Fibroblast of lung (primary cell): ENCODE measurements around the gene GRID1. TPM values are rescaled to one million over a fixed set of nuclear protein-coding genes. Genes with fewer than 3 reads are reported as not detected.
"Not testable (repeated sequence)": the region's sequence is repeated elsewhere in the genome, so short reads cannot be mapped to it uniquely, and the experiment has no call there.

ENCODE experiments used
- DNase-seq, 2 donors: peaks; one replicate each; pipeline versions ENCODE4 v3.0.0 to v3.0.0-alpha.2; 2010; ENCODE audit warnings: low read depth in 2 of 2
- H2AFZ ChIP-seq: 2 replicates; pipeline ENCODE4 v1.5.1; 2012; ENCODE audit warnings: low read length, control low read depth, inconsistent platforms
- H3K27ac ChIP-seq: 2 replicates; pipeline ENCODE4 v1.5.1; 2011; ENCODE audit warnings: low read length, control low read depth; ENCODE audit not compliant: insufficient read depth
- H3K27me3 ChIP-seq: 2 replicates; pipeline ENCODE4 v1.5.1; 2011; ENCODE audit warnings: mild to moderate bottlenecking, low read length; ENCODE audit not compliant: control insufficient read depth, insufficient read depth
- H3K36me3 ChIP-seq: 2 replicates; pipeline ENCODE4 v1.5.1; 2011; ENCODE audit warnings: low read length; ENCODE audit not compliant: control insufficient read depth, insufficient read depth
- H3K4me1 ChIP-seq: 2 replicates; pipeline ENCODE4 v1.5.1; 2011; ENCODE audit warnings: low read length; ENCODE audit not compliant: control insufficient read depth, insufficient read depth; ENCODE audit errors: extremely low read depth
- H3K4me2 ChIP-seq: 2 replicates; pipeline ENCODE4 v1.5.1; 2011; ENCODE audit warnings: low read length, control low read depth; ENCODE audit not compliant: insufficient read depth; ENCODE audit errors: extremely low read depth
- H3K4me3 ChIP-seq, 4 experiments: fragments of 200-600 bp in 1 of 4; sonication (generic) in 1 of 4; replicated peaks in 1 of 4; 2 replicates each; pipeline ENCODE4 v1.5.1; 2011 to 2016; ENCODE audit warnings: low read length in 4 of 4, low read depth in 3 of 4, mild to moderate bottlenecking in 3 of 4, control low read depth in 2 of 4, inconsistent platforms in 1 of 4, mixed read lengths in 1 of 4; ENCODE audit not compliant: insufficient read depth in 1 of 4; ENCODE audit errors: control extremely low read depth in 1 of 4
- H3K79me2 ChIP-seq: 2 replicates; pipeline ENCODE4 v1.5.1; 2012; ENCODE audit warnings: mild to moderate bottlenecking, low read length, inconsistent platforms; ENCODE audit not compliant: control insufficient read depth, insufficient read depth
- H3K9ac ChIP-seq: 2 replicates; pipeline ENCODE4 v1.5.1; 2011; ENCODE audit warnings: mild to moderate bottlenecking, low read length, control low read depth; ENCODE audit not compliant: insufficient read depth
- H3K9me3 ChIP-seq: 2 replicates; pipeline ENCODE4 v1.5.1; 2012; ENCODE audit warnings: low read depth, low read length; ENCODE audit not compliant: control insufficient read depth, insufficient read depth
- H4K20me1 ChIP-seq: 2 replicates; pipeline ENCODE4 v1.5.1; 2011; ENCODE audit warnings: low read length; ENCODE audit not compliant: control insufficient read depth, insufficient read depth; ENCODE audit errors: extremely low read depth
- EZH2 ChIP-seq: IDR thresholded peaks from 2 replicates; pipeline ENCODE4 v1.5.1; 2012; ENCODE audit warnings: low read length, control low read depth, mild to moderate bottlenecking; ENCODE audit errors: missing control alignments
- polyA plus RNA-seq, 2 donors: library from polyadenylated mRNA; depleted of rRNA in 1 of 2; stranded (reverse) in 1 of 2; unstranded in 1 of 2; fragments of >200 nt; gene quantifications; 2 replicates each; pipeline ENCODE4 v1.2.1, GENCODE V29; 2011 to 2012; ENCODE audit warnings: missing spikeins in 1 of 2
- total RNA-seq: library from RNA; depleted of rRNA; stranded (reverse); fragments of >200 nt; gene quantifications from 2 replicates; pipeline ENCODE4 v1.2.1, GENCODE V29; 2014
- TF ChIP-seq, protein P1 (sequence below), 2 donors: IDR thresholded peaks in 1 of 2; conservative IDR thresholded peaks in 1 of 2; 1 replicate in 1 of 2; 2 replicates in 1 of 2; pipeline ENCODE4 v1.5.1; 2011 to 2012; ENCODE audit warnings: low read length in 2 of 2, control low read depth in 1 of 2, inconsistent platforms in 1 of 2, low read depth in 1 of 2, mild to moderate bottlenecking in 1 of 2

Gene GRID1
- total and polyA plus RNA-seq, 2 donors (not counting 1 experiment from before 2014, with no cell fraction given), result 0.03 to 0.33 TPM

DNA sequence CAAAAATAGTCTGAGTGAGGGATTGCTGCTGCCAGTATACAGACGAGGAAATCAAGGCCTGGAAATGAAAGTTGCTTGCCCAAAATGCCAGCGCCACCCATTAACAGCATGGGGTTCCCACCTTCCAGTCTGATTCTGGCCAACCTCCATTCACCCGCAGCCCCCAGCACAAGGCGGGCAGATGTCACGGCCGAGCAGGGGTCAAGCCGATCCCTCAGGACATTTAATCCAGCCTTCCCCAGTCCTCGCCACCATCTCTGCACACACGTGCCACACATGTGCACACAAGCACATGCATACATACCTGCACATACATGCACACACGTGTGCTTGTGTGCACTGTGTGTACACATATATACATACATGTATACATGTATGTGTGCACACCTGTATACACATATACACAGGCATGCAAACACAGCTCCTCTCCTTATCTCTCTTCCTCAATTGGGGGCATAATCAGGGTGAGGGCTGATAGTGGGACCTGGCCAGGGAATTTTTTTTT is 122.9 kb downstream of the GRID1 start:
- Histone ChIP-seq H3K9ac (no peak overlapping the region), H3K27ac (no peak overlapping the region), H3K4me1 (no peaks in the 10 kb centered on the region), H3K36me3 (no peaks in the 10 kb centered on the region), H2AFZ (no peak overlapping the region), H4K20me1 (no peaks in the 10 kb centered on the region), H3K79me2 (no peaks in the 10 kb centered on the region), H3K4me2 (no peak overlapping the region), H3K4me3 (no peak overlapping the region), H3K27me3 (no peaks in the 10 kb centered on the region), H3K9me3 (no peaks in the 10 kb centered on the region)
- no peak for DNase-seq
- no peak for TF ChIP-seq EZH2
- TF ChIP-seq, protein P1, sequence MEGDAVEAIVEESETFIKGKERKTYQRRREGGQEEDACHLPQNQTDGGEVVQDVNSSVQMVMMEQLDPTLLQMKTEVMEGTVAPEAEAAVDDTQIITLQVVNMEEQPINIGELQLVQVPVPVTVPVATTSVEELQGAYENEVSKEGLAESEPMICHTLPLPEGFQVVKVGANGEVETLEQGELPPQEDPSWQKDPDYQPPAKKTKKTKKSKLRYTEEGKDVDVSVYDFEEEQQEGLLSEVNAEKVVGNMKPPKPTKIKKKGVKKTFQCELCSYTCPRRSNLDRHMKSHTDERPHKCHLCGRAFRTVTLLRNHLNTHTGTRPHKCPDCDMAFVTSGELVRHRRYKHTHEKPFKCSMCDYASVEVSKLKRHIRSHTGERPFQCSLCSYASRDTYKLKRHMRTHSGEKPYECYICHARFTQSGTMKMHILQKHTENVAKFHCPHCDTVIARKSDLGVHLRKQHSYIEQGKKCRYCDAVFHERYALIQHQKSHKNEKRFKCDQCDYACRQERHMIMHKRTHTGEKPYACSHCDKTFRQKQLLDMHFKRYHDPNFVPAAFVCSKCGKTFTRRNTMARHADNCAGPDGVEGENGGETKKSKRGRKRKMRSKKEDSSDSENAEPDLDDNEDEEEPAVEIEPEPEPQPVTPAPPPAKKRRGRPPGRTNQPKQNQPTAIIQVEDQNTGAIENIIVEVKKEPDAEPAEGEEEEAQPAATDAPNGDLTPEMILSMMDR (conservative IDR thresholded peaks at IDR 0.05 in 1 of 2, IDR thresholded peaks at IDR 0.05 in 1 of 2; ENCODE audit: low read depth in 1 of 2, low read length in 2 of 2), result no peak

DNA sequence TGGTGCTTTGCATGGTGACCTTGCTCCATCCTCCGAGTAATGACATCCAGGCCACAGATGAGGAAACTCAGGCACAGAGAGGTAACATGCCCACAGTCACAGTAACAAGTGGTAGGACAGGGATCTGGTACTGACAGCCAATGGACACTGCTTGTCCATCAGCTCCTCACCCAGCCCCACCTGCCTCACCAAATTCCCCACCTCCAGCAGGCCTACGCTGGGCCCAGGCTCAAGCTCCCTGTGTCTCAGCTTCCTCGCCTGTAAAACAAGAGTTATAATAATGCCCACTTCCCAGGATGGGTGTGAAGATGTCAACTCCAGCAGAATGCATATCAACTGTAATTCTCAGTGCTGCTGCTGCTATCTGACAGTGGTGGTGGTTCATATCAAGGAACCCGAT is 123.8 kb downstream of the GRID1 start:
- H4K20me1 ChIP-seq, result no peaks in the 10 kb centered on the region
- no peak overlapping the region for H3K27ac ChIP-seq
- no peak overlapping the region for H2AFZ ChIP-seq
- H3K36me3 ChIP-seq, result no peaks in the 10 kb centered on the region
- DNase-seq, result no peak
- no peaks in the 10 kb centered on the region for H3K79me2 ChIP-seq
- H3K9ac ChIP-seq, result no peak overlapping the region
- H3K9me3 ChIP-seq, result no peaks in the 10 kb centered on the region
- H3K27me3 ChIP-seq, result no peaks in the 10 kb centered on the region
- H3K4me2 ChIP-seq, result no peak overlapping the region
- TF ChIP-seq EZH2, result no peak
- TF ChIP-seq, protein P1 (conservative IDR thresholded peaks at IDR 0.05 in 1 of 2, IDR thresholded peaks at IDR 0.05 in 1 of 2; ENCODE audit: low read depth in 1 of 2, low read length in 2 of 2), result no peak
- no peaks in the 10 kb centered on the region for H3K4me1 ChIP-seq
- no peak overlapping the region for H3K4me3 ChIP-seq

DNA sequence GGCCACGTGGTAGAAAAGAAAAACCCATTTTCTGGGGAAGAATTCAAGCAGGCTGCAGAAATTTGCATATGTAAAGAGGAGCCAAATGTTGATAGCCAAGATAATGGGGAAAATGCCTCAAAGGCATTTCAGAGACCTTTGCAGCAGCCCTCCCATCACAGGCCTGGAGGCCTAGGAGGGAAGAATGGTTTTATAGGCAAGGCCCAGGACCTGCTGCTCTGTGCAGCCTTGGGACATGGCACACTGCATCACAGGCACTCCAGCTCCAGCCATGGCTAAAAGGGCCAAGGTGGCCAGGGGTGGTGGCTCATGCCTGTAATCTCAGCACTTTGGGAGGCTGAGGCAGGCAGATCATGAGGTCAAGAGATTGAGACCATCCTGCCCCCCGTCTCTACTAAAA is 128.5 kb downstream of the GRID1 start:
- DNase-seq, H3K27me3 ChIP-seq, H3K9ac ChIP-seq, H3K36me3 ChIP-seq, H3K27ac ChIP-seq, H2AFZ ChIP-seq, H3K4me3 ChIP-seq, H4K20me1 ChIP-seq, H3K4me1 ChIP-seq, H3K9me3 ChIP-seq, H3K4me2 ChIP-seq, H3K79me2 ChIP-seq: not testable (repeated sequence)
